HG03280 (cell line): Measurements from ENCODE around the gene KIF26A.

Experiments used
- ATAC-seq: cut with Tn5 transposase; IDR thresholded peaks from one replicate; pipeline ENCODE4 v1.9.1; 2021; ENCODE audit warnings: mild to moderate bottlenecking, moderate library complexity; ENCODE audit not compliant: unreplicated experiment

KIF26A gene

GRCh38 chr14:104130974-104131651, 7.3 kb upstream of the KIF26A start:
- ATAC-seq: no peak

- no peak for ATAC-seq
Observed at GRCh38 chr14:104131968-104132732, 6.2 kb upstream of the KIF26A start.

GRCh38 chr14:104132981-104133380, 5.4 kb upstream of the KIF26A start:
- no peak for ATAC-seq

GRCh38 chr14:104133496-104133895, 4.9 kb upstream of the KIF26A start:
- no peak for ATAC-seq

GRCh38 chr14:104134061-104134965, 4.1 kb upstream of the KIF26A start:
- ATAC-seq: no peak

GRCh38 chr14:104135121-104135903, 3.1 kb upstream of the KIF26A start:
- no peak for ATAC-seq

GRCh38 chr14:104135904-104136471, 2.4 kb upstream of the KIF26A start:
- no peak for ATAC-seq

- no peak for ATAC-seq
Observed at GRCh38 chr14:104136472-104137296, 1.7 kb upstream of the KIF26A start.

GRCh38 chr14:104137297-104138097, 890 bp upstream of the KIF26A start:
- ATAC-seq: no peak

GRCh38 chr14:104138718-104139459, 502 bp downstream of the KIF26A start:
- no peak for ATAC-seq

- no peak for ATAC-seq
Observed at GRCh38 chr14:104139460-104140212, 1.2 kb downstream of the KIF26A start.

- ATAC-seq: no peak
Observed at GRCh38 chr14:104140213-104140462, 1.8 kb downstream of the KIF26A start.

GRCh38 chr14:104140463-104141331, 2.3 kb downstream of the KIF26A start:
- ATAC-seq: no peak

GRCh38 chr14:104141621-104142091, 3.3 kb downstream of the KIF26A start:
- ATAC-seq: no peak

GRCh38 chr14:104142136-104142945, 4.0 kb downstream of the KIF26A start:
- no peak for ATAC-seq
